Measurements from ENCODE around the gene LSM7. TPM values are rescaled to one million over a fixed set of nuclear protein-coding genes. Genes with fewer than 3 reads are reported as not detected.
A peak's percentile ranks its signal among the peaks of the same experiment; 100 is the strongest.

LSM7 gene
- total RNA-seq, 4 donors from 2014 or later: 76.4 to 113 (median 106) TPM

DNA sequence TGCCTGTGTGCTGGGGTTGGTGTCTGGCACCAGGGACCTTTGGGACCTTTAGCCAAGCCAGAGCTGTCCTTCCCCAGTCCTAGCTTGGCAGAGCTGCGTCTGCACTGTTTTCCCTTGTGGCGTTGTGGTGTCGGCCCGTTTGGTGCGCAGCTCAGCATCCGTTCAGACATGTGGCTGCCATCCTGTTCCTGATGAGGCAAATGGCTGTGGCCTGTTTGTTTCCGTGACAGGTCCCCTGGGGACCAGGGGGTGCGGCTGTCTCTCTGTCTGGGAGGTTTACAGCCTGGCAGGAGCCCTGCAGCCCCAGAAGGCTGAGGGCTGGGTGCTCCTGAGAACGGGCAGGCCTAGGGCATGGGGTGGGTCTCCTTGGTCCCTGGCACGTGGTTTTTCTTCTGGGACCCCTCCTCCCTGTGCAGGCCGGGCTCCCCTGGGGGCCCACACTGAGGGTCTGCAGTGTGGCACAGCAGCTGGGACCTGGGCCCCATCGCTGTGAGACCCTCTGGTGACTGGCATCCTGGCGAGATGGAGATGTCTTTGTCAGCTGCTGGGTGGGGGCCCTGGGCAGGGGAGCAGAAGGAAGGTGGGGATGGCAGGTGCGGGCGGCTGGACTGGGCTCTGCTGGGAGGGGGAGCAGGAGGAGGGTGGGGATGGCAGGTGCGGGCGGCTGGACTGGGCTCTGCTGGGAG, 4.1 kb upstream of the LSM7 start:
- Histone ChIP-seq H3K36me3 (peaks cover 0 to 15% (median 7%) of the 10 kb centered on the region in 4 donors), H3K4me1 (peaks cover 47 to 70% (median 65%) of the 10 kb centered on the region in 4 donors), H3K27ac (replicated peaks in 1 of 4) (peak overlapping the region in 3 of 4 donors; percentile 25 to 55 (median 47)), H3K4me3 (no peak overlapping the region), H3K27me3 (no peaks in the 10 kb centered on the region), H3K9me3 (no peaks in the 10 kb centered on the region)
- TF ChIP-seq, protein P1, sequence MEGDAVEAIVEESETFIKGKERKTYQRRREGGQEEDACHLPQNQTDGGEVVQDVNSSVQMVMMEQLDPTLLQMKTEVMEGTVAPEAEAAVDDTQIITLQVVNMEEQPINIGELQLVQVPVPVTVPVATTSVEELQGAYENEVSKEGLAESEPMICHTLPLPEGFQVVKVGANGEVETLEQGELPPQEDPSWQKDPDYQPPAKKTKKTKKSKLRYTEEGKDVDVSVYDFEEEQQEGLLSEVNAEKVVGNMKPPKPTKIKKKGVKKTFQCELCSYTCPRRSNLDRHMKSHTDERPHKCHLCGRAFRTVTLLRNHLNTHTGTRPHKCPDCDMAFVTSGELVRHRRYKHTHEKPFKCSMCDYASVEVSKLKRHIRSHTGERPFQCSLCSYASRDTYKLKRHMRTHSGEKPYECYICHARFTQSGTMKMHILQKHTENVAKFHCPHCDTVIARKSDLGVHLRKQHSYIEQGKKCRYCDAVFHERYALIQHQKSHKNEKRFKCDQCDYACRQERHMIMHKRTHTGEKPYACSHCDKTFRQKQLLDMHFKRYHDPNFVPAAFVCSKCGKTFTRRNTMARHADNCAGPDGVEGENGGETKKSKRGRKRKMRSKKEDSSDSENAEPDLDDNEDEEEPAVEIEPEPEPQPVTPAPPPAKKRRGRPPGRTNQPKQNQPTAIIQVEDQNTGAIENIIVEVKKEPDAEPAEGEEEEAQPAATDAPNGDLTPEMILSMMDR (IDR thresholded peaks at IDR 0.05): no peak
- no peak for TF ChIP-seq POLR2A (IDR thresholded peaks at IDR 0.05; ENCODE audit: low read depth)
- no peak for TF ChIP-seq EP300 (IDR thresholded peaks at IDR 0.05)
- TF ChIP-seq POLR2AphosphoS5 (IDR thresholded peaks at IDR 0.05): peak in 1 of 2 donors; percentile 22
- 70% methylated on average over 12 of the region's 17 CpGs for WGBS
- intact Hi-C loops (cut with DNase I): no loop called here
- DNase-seq (ENCODE audit: extremely low spot score): no peak

DNA sequence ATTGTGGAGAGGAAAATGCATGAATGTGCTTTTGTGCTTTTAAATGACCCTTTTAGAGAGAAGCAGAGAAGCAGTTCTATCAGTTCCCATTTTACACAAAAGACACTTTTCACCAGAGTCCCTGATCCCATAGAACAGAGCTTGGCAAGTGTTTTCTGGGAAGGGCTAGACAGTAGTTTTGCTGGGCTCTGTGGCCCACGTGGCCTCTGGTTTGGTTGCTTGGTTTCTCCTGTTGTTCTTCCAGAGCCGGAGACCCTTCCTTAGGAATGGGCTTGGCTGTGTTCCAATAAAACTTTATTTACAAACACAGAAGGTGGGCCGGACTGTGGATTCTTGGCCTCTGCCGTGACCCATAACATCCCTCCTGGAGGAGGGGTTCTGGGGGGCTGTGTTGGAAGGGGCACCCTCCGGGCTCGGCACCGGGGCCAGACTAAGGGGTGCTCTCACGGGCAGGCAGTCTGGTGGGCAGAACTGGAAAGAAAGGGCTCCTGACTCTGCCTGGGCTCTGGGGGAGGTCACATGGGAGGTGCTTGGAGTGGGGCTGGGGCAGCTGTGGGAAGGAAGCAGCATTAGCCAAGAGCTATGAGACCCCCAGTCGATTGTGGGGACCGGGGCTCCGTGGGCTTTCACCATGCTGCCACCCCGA, 3.3 kb upstream of the LSM7 start:
- no peak for DNase-seq (ENCODE audit: extremely low spot score)
- peaks cover 0 to 7% (median 4%) of the 10 kb centered on the region in 4 donors for H3K36me3 ChIP-seq
- H3K27ac ChIP-seq (replicated peaks in 1 of 4): peak overlapping the region in 2 of 4 donors; percentile 47 to 55
- TF ChIP-seq POLR2A (IDR thresholded peaks at IDR 0.05; ENCODE audit: low read depth) (no peak), POLR2AphosphoS5 (IDR thresholded peaks at IDR 0.05) (no peak), EP300 (IDR thresholded peaks at IDR 0.05) (no peak)
- TF ChIP-seq, protein P1 (IDR thresholded peaks at IDR 0.05): no peak
- H3K4me3 ChIP-seq: no peak overlapping the region
- H3K27me3 ChIP-seq: no peaks in the 10 kb centered on the region
- intact Hi-C loops (cut with DNase I): no loop called here
- peaks cover 55 to 74% (median 70%) of the 10 kb centered on the region in 4 donors for H3K4me1 ChIP-seq
- no peaks in the 10 kb centered on the region for H3K9me3 ChIP-seq
- 82% methylated on average over 6 of the region's 12 CpGs for WGBS

DNA sequence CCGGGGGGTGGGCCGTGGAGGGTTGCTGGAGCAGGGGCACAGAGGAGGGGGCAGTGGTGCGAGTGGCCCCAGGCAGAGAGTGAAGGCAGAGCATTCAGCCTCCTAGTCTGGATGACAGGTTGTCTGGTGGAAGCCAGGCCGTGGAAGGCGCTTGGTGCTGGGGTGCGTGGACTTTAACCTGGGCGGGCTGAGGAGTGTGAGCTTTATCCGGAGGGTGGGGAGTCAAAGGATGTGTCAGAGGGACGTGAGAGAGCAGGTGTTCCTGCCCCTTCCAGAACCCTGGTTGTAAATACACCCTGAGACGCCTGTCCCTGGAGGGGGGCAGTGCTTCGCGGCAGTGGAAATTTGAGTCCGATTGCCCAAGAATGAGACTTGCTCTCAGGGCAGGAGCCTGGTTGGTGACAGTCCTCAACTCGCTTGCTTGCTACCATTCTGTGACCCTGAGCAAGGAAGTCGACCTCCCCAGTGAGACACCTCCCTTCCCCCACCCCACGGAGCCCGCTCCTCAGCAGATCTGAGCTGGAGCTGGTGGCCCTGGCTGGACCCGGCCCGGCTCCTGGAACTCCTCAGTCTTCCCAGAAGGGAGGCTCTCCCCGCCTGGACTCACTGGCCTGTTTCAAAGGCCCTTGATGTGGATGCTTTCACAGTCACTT, 2.4 kb upstream of the LSM7 start:
- intact Hi-C loops (cut with DNase I): no loop called here
- no peak overlapping the region for H3K4me3 ChIP-seq
- DNase-seq (ENCODE audit: extremely low spot score): no peak
- H3K4me1 ChIP-seq: peaks cover 58 to 83% (median 75%) of the 10 kb centered on the region in 4 donors
- no peaks in the 10 kb centered on the region for H3K27me3 ChIP-seq
- H3K36me3 ChIP-seq: peaks cover 0 to 11% (median 6%) of the 10 kb centered on the region in 4 donors
- no peak for TF ChIP-seq POLR2A (IDR thresholded peaks at IDR 0.05; ENCODE audit: low read depth)
- TF ChIP-seq EP300 (IDR thresholded peaks at IDR 0.05): no peak
- TF ChIP-seq POLR2AphosphoS5 (IDR thresholded peaks at IDR 0.05): no peak
- TF ChIP-seq, protein P1 (IDR thresholded peaks at IDR 0.05): no peak
- H3K9me3 ChIP-seq: no peaks in the 10 kb centered on the region
- 82% methylated on average over 20 of the region's 20 CpGs for WGBS
- no peak overlapping the region for H3K27ac ChIP-seq (replicated peaks in 1 of 4)

DNA sequence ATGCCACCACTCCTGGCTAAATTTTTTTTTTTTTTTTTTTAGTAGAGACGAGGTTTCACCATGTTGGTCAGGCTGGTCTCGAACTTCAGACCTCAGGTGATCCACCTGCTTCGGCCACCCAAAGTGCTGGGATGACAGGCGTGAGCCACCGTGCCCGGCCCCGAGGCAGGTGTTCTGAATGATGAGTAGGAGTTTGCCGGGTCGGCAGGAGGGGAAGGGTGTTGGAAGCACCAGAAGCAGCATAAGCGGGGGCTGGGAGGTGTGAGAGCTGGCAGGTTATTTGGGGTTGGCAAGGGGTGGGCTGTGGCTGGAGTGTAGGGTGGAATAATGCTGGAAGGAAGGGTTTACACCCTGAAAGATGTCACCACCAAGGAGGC, 1.9 kb upstream of the LSM7 start:
- DNase-seq (ENCODE audit: extremely low spot score): no peak
- H3K4me3 ChIP-seq: no peak overlapping the region
- no peak for TF ChIP-seq EP300 (IDR thresholded peaks at IDR 0.05)
- TF ChIP-seq POLR2A (IDR thresholded peaks at IDR 0.05; ENCODE audit: low read depth): no peak
- TF ChIP-seq POLR2AphosphoS5 (IDR thresholded peaks at IDR 0.05): no peak
- TF ChIP-seq, protein P1 (IDR thresholded peaks at IDR 0.05): no peak
- 72% methylated on average over 9 of the region's 10 CpGs for WGBS
- peaks cover 58 to 86% (median 77%) of the 10 kb centered on the region in 4 donors for H3K4me1 ChIP-seq
- intact Hi-C loops (cut with DNase I): no loop called here
- H3K27ac ChIP-seq (replicated peaks in 1 of 4): no peak overlapping the region
- H3K27me3 ChIP-seq: no peaks in the 10 kb centered on the region
- peaks cover 0 to 16% (median 11%) of the 10 kb centered on the region in 4 donors for H3K36me3 ChIP-seq
- no peaks in the 10 kb centered on the region for H3K9me3 ChIP-seq

All from esophagus muscularis mucosa (tissue), 4 donors.